ENCODE data around the gene NBPF9. TPM values are rescaled to one million over a fixed set of nuclear protein-coding genes. Genes with fewer than 3 reads are reported as not detected.
"Not testable (repeated sequence)": the region's sequence is repeated elsewhere in the genome, so short reads cannot be mapped to it uniquely, and the experiment has no call there.

Gene NBPF9
- total RNA-seq: 10 to 100 TPM; 26.6 to 28.4 TPM

DNA sequence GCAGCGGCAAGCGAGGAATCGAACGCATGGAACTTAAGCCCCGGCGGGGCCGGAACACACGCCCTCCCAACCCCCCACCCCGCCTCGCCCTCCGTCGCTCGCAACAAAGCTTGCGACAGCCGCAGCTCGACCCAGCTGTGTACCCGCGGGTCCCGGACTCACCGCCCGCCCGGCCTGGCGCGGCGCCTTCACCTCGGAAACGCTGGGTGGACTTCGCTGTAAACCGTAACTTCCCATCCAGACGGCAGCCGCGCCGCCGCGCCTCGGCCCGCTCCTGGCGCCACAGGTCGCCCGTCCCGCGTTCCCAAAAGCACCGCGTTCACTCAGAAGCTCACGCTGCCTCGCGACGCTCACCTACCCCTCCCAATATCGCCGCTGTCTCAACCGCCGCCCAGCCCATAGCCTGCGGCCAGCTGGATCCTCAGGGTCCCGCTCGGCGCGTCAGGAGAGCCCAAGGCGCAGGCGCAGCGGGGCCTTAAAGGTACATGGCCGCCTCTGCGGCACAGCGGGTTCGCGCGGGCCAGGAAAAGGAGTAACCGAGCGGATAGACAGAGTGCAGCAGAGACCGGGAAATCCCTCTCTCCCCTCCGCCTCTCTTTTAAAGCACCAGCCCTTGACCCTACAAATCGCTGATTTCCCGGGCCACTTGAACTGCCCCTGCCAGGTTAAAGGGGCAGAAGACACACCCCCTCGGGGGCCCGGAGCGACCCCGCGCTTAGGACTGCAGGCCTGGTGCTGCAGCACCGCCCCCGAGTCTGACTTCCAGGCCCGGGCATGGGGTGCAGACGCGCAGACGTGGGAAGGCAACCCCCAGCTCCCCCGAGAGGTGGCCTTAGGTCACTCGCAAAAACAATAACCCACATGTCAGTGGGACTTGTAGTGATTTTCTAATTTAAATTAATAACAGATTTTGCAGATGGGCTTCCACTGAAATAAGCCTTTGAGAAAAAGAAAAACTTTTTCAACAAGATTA lies at the start of gene NBPF9:
NBPF9 (minus strand) TSS at position 443 of the 973 bp plus-strand sequence. CDS start 21,412 bp downstream, outside the sequence.
- H3K4me1 Mint-ChIP-seq; H3K9me3 Mint-ChIP-seq; H3K36me3 Mint-ChIP-seq (ENCODE audit: low read depth); CTCF ChIA-PET; H3K27me3 Mint-ChIP-seq; POLR2A ChIA-PET: not testable (repeated sequence)
- H3K27ac Mint-ChIP-seq: peak within 1 kb of the TSS; percentile 94
- DNase-seq: peak; percentile 38
- peak within 1 kb of the TSS; percentile 92 for H3K4me3 Mint-ChIP-seq

DNA sequence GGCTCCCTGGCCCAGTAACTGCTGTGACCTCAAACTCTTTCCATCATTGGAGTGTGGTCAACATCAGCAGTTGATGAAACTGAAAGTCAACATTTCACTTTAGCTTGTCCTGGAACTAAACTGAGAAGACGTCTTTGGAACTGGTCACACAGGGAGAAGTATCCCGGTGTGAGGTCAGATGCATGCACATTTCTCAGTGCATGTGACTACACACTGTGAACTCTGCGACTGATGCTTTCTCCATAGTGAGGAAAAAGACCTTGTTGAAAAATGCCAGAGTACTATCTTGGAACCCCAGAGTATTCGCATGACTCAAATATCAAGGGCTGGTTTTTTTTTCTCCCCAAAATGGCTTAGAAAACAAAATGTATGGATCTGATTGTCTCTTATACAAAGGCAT lies 46.6 kb upstream of the NBPF9 start:
- H3K27ac Mint-ChIP-seq; H3K27me3 Mint-ChIP-seq; H3K9me3 Mint-ChIP-seq; H3K4me3 Mint-ChIP-seq; CTCF ChIA-PET; POLR2A ChIA-PET; DNase-seq; H3K36me3 Mint-ChIP-seq (ENCODE audit: low read depth); H3K4me1 Mint-ChIP-seq: not testable (repeated sequence)

DNA sequence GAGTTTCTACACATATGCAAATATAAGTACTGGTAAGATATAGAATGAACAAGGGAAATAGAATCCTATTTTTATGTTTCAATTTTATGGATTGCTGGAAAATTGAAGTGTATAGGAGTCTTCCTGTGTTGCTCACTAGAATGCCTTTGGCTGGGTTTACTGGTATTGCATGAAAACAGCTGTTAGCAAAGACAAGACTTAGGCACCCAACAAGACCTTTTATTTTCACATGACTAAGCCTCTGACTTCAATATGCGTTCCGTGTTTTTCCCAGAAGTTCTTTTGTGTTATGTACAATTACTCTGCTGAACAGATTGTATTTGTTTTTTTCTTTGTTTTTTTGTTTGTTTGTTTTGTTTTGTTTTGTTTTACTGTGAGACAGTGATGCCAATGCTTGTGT lies 34.2 kb upstream of the NBPF9 start:
- CTCF ChIA-PET; H3K36me3 Mint-ChIP-seq (ENCODE audit: low read depth); H3K9me3 Mint-ChIP-seq; H3K4me3 Mint-ChIP-seq; H3K4me1 Mint-ChIP-seq; DNase-seq; H3K27ac Mint-ChIP-seq; H3K27me3 Mint-ChIP-seq; POLR2A ChIA-PET: not testable (repeated sequence)

GRCh38 chr1:149130938-149131337 lies 27.6 kb upstream of the NBPF9 start:
- CTCF ChIA-PET; H3K4me3 Mint-ChIP-seq; H3K36me3 Mint-ChIP-seq (ENCODE audit: low read depth); POLR2A ChIA-PET; H3K27ac Mint-ChIP-seq; H3K9me3 Mint-ChIP-seq; H3K4me1 Mint-ChIP-seq; DNase-seq; H3K27me3 Mint-ChIP-seq: not testable (repeated sequence)

GRCh38 chr1:149129245-149129644 lies 25.9 kb upstream of the NBPF9 start:
- DNase-seq; H3K27me3 Mint-ChIP-seq; CTCF ChIA-PET; H3K36me3 Mint-ChIP-seq (ENCODE audit: low read depth); H3K27ac Mint-ChIP-seq; H3K4me1 Mint-ChIP-seq; H3K9me3 Mint-ChIP-seq; POLR2A ChIA-PET; H3K4me3 Mint-ChIP-seq: not testable (repeated sequence)

GRCh38 chr1:149126555-149127145 lies 23.3 kb upstream of the NBPF9 start:
- H3K4me1 Mint-ChIP-seq; DNase-seq; H3K4me3 Mint-ChIP-seq; CTCF ChIA-PET; H3K27me3 Mint-ChIP-seq; H3K9me3 Mint-ChIP-seq; H3K36me3 Mint-ChIP-seq (ENCODE audit: low read depth); H3K27ac Mint-ChIP-seq; POLR2A ChIA-PET: not testable (repeated sequence)

GRCh38 chr1:149123948-149124926 lies 20.9 kb upstream of the NBPF9 start:
- DNase-seq, CTCF ChIA-PET: not testable (repeated sequence)

DNA sequence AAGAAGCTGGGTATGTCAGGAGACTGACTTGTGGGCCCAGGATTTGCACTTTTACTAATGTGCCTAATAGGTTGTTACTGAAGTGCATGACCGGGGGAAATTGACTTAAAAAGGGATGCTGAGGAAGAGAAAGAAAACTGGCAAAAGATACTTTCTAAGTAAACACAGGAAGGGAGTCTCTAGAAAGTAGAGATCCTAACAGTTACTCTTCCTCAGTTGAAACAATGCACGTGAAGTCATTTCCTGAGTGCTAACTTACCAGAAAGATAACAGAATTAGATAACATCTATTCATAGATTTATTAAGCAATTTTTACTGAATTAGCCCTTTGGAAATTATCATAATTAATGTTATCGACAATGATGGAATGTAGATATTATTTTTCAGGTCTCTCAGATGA lies 9.5 kb upstream of the NBPF9 start:
- H3K27me3 Mint-ChIP-seq; POLR2A ChIA-PET; CTCF ChIA-PET; H3K4me3 Mint-ChIP-seq; H3K36me3 Mint-ChIP-seq (ENCODE audit: low read depth); H3K9me3 Mint-ChIP-seq; H3K4me1 Mint-ChIP-seq; DNase-seq: not testable (repeated sequence)
- peak overlapping the region; percentile 78 for H3K27ac Mint-ChIP-seq

More at GRCh38 chr1:149123948-149124926, 20.9 kb upstream of the NBPF9 start:
- H3K4me1 Mint-ChIP-seq; H3K4me3 Mint-ChIP-seq; POLR2A ChIA-PET; H3K27ac Mint-ChIP-seq; H3K9me3 Mint-ChIP-seq; H3K36me3 Mint-ChIP-seq (ENCODE audit: low read depth); H3K27me3 Mint-ChIP-seq: not testable (repeated sequence)

- H3K9me3 Mint-ChIP-seq; DNase-seq; H3K36me3 Mint-ChIP-seq (ENCODE audit: low read depth); H3K4me1 Mint-ChIP-seq; POLR2A ChIA-PET; CTCF ChIA-PET; H3K27ac Mint-ChIP-seq; H3K27me3 Mint-ChIP-seq; H3K4me3 Mint-ChIP-seq: not testable (repeated sequence)
These were observed 7.0 kb upstream of the NBPF9 start for GRCh38 chr1:149110343-149110742.

DNA sequence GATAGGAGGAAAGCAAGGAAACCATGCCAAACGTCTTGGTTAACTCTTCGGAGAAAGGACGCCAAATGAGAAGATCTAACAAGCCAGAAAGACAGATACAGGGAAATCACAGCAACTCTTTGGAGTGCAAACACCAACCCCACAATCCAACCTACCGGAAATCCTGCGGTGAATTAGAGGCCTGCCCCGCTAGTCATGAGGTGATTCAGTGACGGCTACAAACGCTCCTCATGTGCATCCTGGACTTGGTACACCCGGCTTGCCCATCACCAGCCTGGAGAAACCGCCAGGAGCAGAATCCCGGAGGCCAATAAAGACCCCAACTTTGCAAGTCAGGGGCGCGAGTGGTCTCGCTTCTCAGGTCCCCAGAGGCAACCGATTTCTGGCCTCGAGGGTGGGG lies 777 bp downstream of the NBPF9 start:
- CTCF ChIA-PET; H3K4me1 Mint-ChIP-seq; H3K27me3 Mint-ChIP-seq; H3K36me3 Mint-ChIP-seq (ENCODE audit: low read depth); H3K9me3 Mint-ChIP-seq; POLR2A ChIA-PET: not testable (repeated sequence)
- DNase-seq: peak; percentile 42
- Mint-ChIP-seq H3K27ac (peak overlapping the region; percentile 79), H3K4me3 (peak overlapping the region; percentile 92)

- CTCF ChIA-PET: not testable (repeated sequence)
These were observed 5.1 kb downstream of the NBPF9 start for GRCh38 chr1:149098276-149098675.

DNA sequence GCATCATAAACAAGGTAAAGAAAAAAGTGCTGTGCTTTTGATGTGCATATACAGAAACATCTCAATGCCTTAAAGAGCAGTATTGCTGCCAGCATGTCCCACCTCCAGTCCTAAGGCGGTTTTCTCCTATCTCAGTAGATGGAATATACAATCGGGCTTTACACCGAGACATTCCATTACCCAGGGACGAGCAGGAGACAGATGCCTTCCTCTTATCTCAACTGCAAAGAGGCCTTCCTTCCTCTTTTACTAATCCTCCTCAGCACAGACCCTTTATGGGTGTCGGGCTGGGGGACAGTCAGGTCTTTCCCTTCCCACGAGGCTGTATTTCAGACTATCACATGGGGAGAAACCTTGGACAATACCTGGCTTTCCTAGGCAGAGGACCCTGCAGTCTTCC lies 10.2 kb downstream of the NBPF9 start:
- POLR2A ChIA-PET; H3K4me3 Mint-ChIP-seq; H3K27me3 Mint-ChIP-seq; DNase-seq; H3K36me3 Mint-ChIP-seq (ENCODE audit: low read depth); H3K27ac Mint-ChIP-seq; H3K9me3 Mint-ChIP-seq; CTCF ChIA-PET; H3K4me1 Mint-ChIP-seq: not testable (repeated sequence)

More at GRCh38 chr1:149098276-149098675, 5.1 kb downstream of the NBPF9 start:
- H3K27me3 Mint-ChIP-seq; DNase-seq; H3K4me3 Mint-ChIP-seq; H3K9me3 Mint-ChIP-seq; H3K4me1 Mint-ChIP-seq; POLR2A ChIA-PET; H3K27ac Mint-ChIP-seq; H3K36me3 Mint-ChIP-seq (ENCODE audit: low read depth): not testable (repeated sequence)

- H3K36me3 Mint-ChIP-seq (ENCODE audit: low read depth); DNase-seq; H3K9me3 Mint-ChIP-seq; POLR2A ChIA-PET; H3K27me3 Mint-ChIP-seq; H3K4me1 Mint-ChIP-seq; CTCF ChIA-PET; H3K4me3 Mint-ChIP-seq: not testable (repeated sequence)
- peak overlapping the region; percentile 4 for H3K27ac Mint-ChIP-seq
These were observed 27.7 kb downstream of the NBPF9 start for GRCh38 chr1:149075505-149076127.
